Endothelial cell of umbilical vein (primary cell): ENCODE results near the gene SH3D19. TPM values are rescaled to one million over a fixed set of nuclear protein-coding genes. Genes with fewer than 3 reads are reported as not detected.

Experiments used
- BruUV-seq: library from RNA; stranded (reverse); fragments of 400-500 nt; replicated peaks from 2 replicates; lab custom pipeline; 2021; lab: Mats Ljungman, UMichigan
- CTCF ChIA-PET: fragments of 300-600, 350-600 bp; sonication (Branson Sonifier 250); formaldehyde crosslinking; loops from one replicate; lab custom pipeline; 2021; ENCODE audit warnings: antibody characterized with exemption, inconsistent platforms; lab: Charles Lee
- POLR2A ChIA-PET: fragments of 300-600, 350-600 bp; sonication (Branson Sonifier 250); formaldehyde crosslinking; loops from one replicate; lab custom pipeline; 2021; ENCODE audit warnings: antibody characterized with exemption, inconsistent platforms; lab: Charles Lee
- DNase-seq: peaks from one replicate; pipeline ENCODE4 v3.0.0-alpha.2; 2011; ENCODE audit warnings: low read depth, low spot score
- FAIRE-seq: peaks from 2 replicates; lab custom pipeline; 2011; peaks lifted over from hg19 to GRCh38; lab: Jason Lieb, UNC
- H2AFZ ChIP-seq: 2 replicates; pipeline ENCODE4 v1.6.0; 2012; ENCODE audit warnings: low read depth, low read length, control low read depth, inconsistent platforms
- H3K27ac ChIP-seq: 2 replicates; pipeline ENCODE4 v1.5.1; 2011; ENCODE audit warnings: low read depth, mild to moderate bottlenecking, control low read depth, low read length, moderate library complexity; ENCODE audit not compliant: insufficient read depth
- H3K27me3 ChIP-seq, 2 experiments: 2 replicates each; pipeline versions ENCODE4 v1.6.0 to v1.6.1; 2011; ENCODE audit warnings: low read length in 2 of 2, mixed read lengths in 1 of 2; ENCODE audit not compliant: control insufficient read depth in 2 of 2, insufficient read depth in 2 of 2
- H3K36me3 ChIP-seq, 2 experiments: 2 replicates in 1 of 2; 3 replicates in 1 of 2; pipeline ENCODE4 v1.5.1; 2011; ENCODE audit warnings: low read length in 2 of 2, mild to moderate bottlenecking in 1 of 2, moderate library complexity in 1 of 2; ENCODE audit not compliant: control insufficient read depth in 2 of 2, insufficient read depth in 2 of 2; ENCODE audit errors: extremely low read depth in 1 of 2
- H3K4me1 ChIP-seq: 3 replicates; pipeline ENCODE4 v1.5.1; 2011; ENCODE audit warnings: mild to moderate bottlenecking, low read length; ENCODE audit not compliant: control insufficient read depth, insufficient read depth; ENCODE audit errors: extremely low read depth
- H3K4me2 ChIP-seq: 2 replicates; pipeline ENCODE4 v1.6.1; 2011; ENCODE audit warnings: low read length, control low read depth, mixed read lengths; ENCODE audit not compliant: insufficient read depth
- H3K4me3 ChIP-seq, 3 experiments: fragments of 200-600 bp in 1 of 3; sonication (generic), shearing (Covaris generic) in 1 of 3; replicated peaks in 1 of 3; 2 replicates each; pipeline ENCODE4 v1.5.1; 2011 to 2016; ENCODE audit warnings: control low read depth in 3 of 3, low read length in 3 of 3, mild to moderate bottlenecking in 2 of 3, inconsistent platforms in 1 of 3, low read depth in 1 of 3, moderate library complexity in 1 of 3; ENCODE audit not compliant: insufficient read depth in 1 of 3
- H3K79me2 ChIP-seq: 2 replicates; pipeline ENCODE4 v1.6.0; 2012; ENCODE audit warnings: low read length, inconsistent platforms; ENCODE audit not compliant: control insufficient read depth, insufficient read depth
- H3K9ac ChIP-seq: replicated peaks from 2 replicates; pipeline ENCODE3; 2011; ENCODE audit warnings: low read length, control low read depth; ENCODE audit not compliant: insufficient read depth; ENCODE audit errors: extremely low read depth
- H3K9me1 ChIP-seq: replicated peaks from 3 replicates; pipeline ENCODE4 v1.6.0; 2011; ENCODE audit warnings: mild to moderate bottlenecking, low read length; ENCODE audit not compliant: control insufficient read depth, insufficient read depth; ENCODE audit errors: extremely low read depth
- H3K9me3 ChIP-seq: replicated peaks from 2 replicates; pipeline ENCODE4 v1.5.1; 2012; ENCODE audit warnings: low read length, inconsistent platforms; ENCODE audit not compliant: control insufficient read depth, insufficient read depth
- H4K20me1 ChIP-seq: replicated peaks from 2 replicates; pipeline ENCODE3; 2011; ENCODE audit warnings: mild to moderate bottlenecking, low read length; ENCODE audit not compliant: control insufficient read depth, insufficient read depth; ENCODE audit errors: extremely low read depth
- CTCF ChIP-seq, 2 donors: IDR thresholded peaks; 1 replicate in 1 of 2; 2 replicates in 1 of 2; pipeline ENCODE4 v1.5.1; 2011; ENCODE audit warnings: low read length in 2 of 2, mild to moderate bottlenecking in 2 of 2, moderate library complexity in 2 of 2, control low read depth in 1 of 2, inconsistent platforms in 1 of 2, low read depth in 1 of 2; ENCODE audit not compliant: insufficient read depth in 1 of 2; ENCODE audit errors: extremely low read depth in 1 of 2
- EZH2 ChIP-seq: IDR thresholded peaks from 2 replicates; pipeline ENCODE4 v1.6.1; 2012; ENCODE audit warnings: borderline replicate concordance, low read depth, mild to moderate bottlenecking, moderate library complexity, low read length, inconsistent platforms; ENCODE audit not compliant: severe bottlenecking
- FOS ChIP-seq: IDR thresholded peaks from 2 replicates; pipeline ENCODE4 v1.6.1; 2011; ENCODE audit warnings: mild to moderate bottlenecking, low read length, moderate library complexity, borderline replicate concordance; ENCODE audit not compliant: insufficient read depth
- GATA2 ChIP-seq: IDR thresholded peaks from 2 replicates; pipeline ENCODE4 v1.7.0; 2011; ENCODE audit warnings: low read depth, mild to moderate bottlenecking, moderate library complexity, mixed read lengths, low read length; ENCODE audit not compliant: insufficient read length, insufficient read depth
- JUN ChIP-seq: IDR thresholded peaks from 2 replicates; pipeline ENCODE4 v1.6.1; 2011; ENCODE audit warnings: borderline replicate concordance, low read depth; ENCODE audit not compliant: insufficient read length, insufficient read depth
- MAX ChIP-seq: IDR thresholded peaks from 2 replicates; pipeline ENCODE4 v1.6.1; 2011; ENCODE audit not compliant: insufficient read depth, insufficient read length
- MYC ChIP-seq: IDR thresholded peaks from one replicate; pipeline ENCODE4 v1.6.1; 2011; ENCODE audit warnings: mild to moderate bottlenecking, low read depth, low read length
- POLR2A ChIP-seq: IDR thresholded peaks from 2 replicates; pipeline ENCODE4 v1.6.1; 2012; ENCODE audit warnings: low read depth, mild to moderate bottlenecking, control low read depth, low read length
- POLR2AphosphoS5 ChIP-seq: IDR thresholded peaks from 2 replicates; pipeline ENCODE4 v1.6.1; 2012; ENCODE audit warnings: low read depth, mild to moderate bottlenecking, control low read depth, low read length, moderate library complexity; ENCODE audit not compliant: insufficient read depth
- dilution Hi-C: fragments of 300-500 bp; cut with MboI; formaldehyde crosslinking; loops from one replicate; pipeline ENCODE4 v1.15.0; 2019; ENCODE audit warnings: low sequenced_read_pairs; ENCODE audit not compliant: extremely low pct_ligation_motif_present
- intact Hi-C: fragments of 100-400 bp; cut with micrococcal nuclease; formaldehyde crosslinking; loops from one replicate; pipeline ENCODE4 v1.10.0; 2022
- polyA plus RNA-seq, 4 experiments: library from polyadenylated mRNA; depleted of rRNA in 3 of 4; stranded (reverse) in 3 of 4; unstranded in 1 of 4; fragments of >200 nt; gene quantifications; 2 replicates each; pipeline versions ENCODE4 v1.2.1 to v1.2.3, GENCODE V29; 2011 to 2012; ENCODE audit warnings: missing spikeins in 1 of 4
- total RNA-seq: library from RNA; stranded (reverse); gene quantifications from 2 replicates; pipeline ENCODE4 v1.2.3, GENCODE V29; 2021

The SH3D19 gene
- total and polyA plus RNA-seq, 2 donors (not counting 3 experiments of a cell fraction or from before 2014, with no cell fraction given), result 37.5 to 92.8 TPM

DNA sequence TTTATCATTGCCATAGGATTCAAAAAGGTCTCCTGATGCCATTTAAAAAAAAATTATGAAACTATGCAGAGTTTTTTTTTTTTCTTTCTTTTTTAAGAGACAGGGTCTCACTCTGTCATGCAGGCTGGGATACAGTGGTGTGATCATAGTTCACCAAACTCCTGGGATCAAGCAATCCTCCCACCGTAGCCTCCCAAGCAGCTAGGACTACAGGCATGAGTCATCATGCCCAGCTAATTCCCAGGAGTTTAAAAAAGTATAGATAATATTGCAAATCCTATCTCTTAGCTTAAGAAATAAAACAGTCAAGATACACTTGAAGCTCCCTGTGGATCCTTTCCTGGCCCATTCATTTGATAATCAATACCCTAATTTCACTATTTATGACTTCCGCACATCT, 107.1 kb downstream of the SH3D19 start:
- peaks cover 34% of the 10 kb centered on the region for H3K4me1 ChIP-seq
- no peak for TF ChIP-seq MYC
- peak; percentile 81 for TF ChIP-seq FOS
- peak; percentile 9 for TF ChIP-seq JUN
- no peak overlapping the region for H2AFZ ChIP-seq
- H3K9me3 ChIP-seq, result no peaks in the 10 kb centered on the region
- no peaks in the 10 kb centered on the region for H3K9me1 ChIP-seq
- no peak overlapping the region for H3K9ac ChIP-seq
- no peak overlapping the region for H3K4me2 ChIP-seq
- intact Hi-C loops, result no loop called here
- no peak overlapping the region for H3K4me3 ChIP-seq
- no TSS peak for BruUV-seq
- H4K20me1 ChIP-seq, result no peaks in the 10 kb centered on the region
- dilution Hi-C loops, result no loop called here
- ChIA-PET POLR2A (interaction anchor here (1.1 kb wide), 1 partner anchor 12 kb away, joined by 3 read pairs; no protein-coding TSS in a partner anchor), CTCF (interaction anchor here (0.6 to 1.4 kb wide), 4 partner anchors 9 to 370 kb away, joined by 3 to 4 read pairs (median 3); no protein-coding TSS in a partner anchor)
- H3K79me2 ChIP-seq, result peaks cover 7% of the 10 kb centered on the region
- no peak overlapping the region for H3K27ac ChIP-seq
- peaks cover 0 to 2% of the 10 kb centered on the region in 2 experiments for H3K36me3 ChIP-seq
- DNase-seq (peak; percentile 45), FAIRE-seq (no peak)
- no peaks in the 10 kb centered on the region for H3K27me3 ChIP-seq

DNA sequence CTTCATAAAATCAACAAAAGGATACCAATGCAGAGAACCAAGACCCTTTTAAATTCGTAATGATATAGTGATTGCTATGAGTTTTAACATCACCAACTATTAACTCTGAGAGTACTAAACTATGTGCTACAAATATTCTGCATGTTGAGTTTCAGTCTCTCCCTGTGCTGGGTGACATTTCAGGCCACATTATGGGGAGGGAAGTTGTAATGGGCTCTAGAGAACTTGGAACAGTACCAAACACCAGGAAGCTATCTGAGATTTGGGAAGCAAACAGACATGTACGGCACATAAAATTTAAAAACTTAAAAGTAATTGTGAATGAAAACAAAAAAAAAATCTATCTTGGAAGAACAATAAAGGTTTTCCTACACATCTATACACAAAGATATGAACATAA, 108.1 kb downstream of the SH3D19 start:
- peaks cover 34% of the 10 kb centered on the region for H3K4me1 ChIP-seq
- ChIA-PET CTCF (interaction anchor here (1.3 to 2.4 kb wide), 2 partner anchors 9 to 11 kb away, joined by 4 to 11 read pairs; no protein-coding TSS in a partner anchor), POLR2A (interaction anchor here (1.1 kb wide), 1 partner anchor 11 kb away, joined by 3 read pairs; no protein-coding TSS in a partner anchor)
- no peaks in the 10 kb centered on the region for H3K27me3 ChIP-seq
- no peak overlapping the region for H2AFZ ChIP-seq
- DNase-seq (no peak), FAIRE-seq (no peak)
- dilution Hi-C loops (no loop called here), intact Hi-C loops (no loop called here)
- BruUV-seq, result no TSS peak
- TF ChIP-seq POLR2A (no peak), EZH2 (no peak), JUN (no peak), GATA2 (no peak), POLR2AphosphoS5 (no peak), FOS (no peak), MAX (no peak), CTCF (IDR thresholded peaks at IDR 0.05; ENCODE audit: extremely low read depth in 1 of 2, insufficient read depth in 1 of 2, low read depth in 1 of 2, low read length in 2 of 2) (no peak), MYC (no peak)
- H3K4me2 ChIP-seq, result no peak overlapping the region
- peaks cover 2 to 3% of the 10 kb centered on the region in 2 experiments for H3K36me3 ChIP-seq
- no peak overlapping the region for H3K9ac ChIP-seq
- peaks cover 7% of the 10 kb centered on the region for H3K79me2 ChIP-seq
- H3K9me3 ChIP-seq, result no peaks in the 10 kb centered on the region
- H3K4me3 ChIP-seq, result no peak overlapping the region
- no peaks in the 10 kb centered on the region for H4K20me1 ChIP-seq
- H3K9me1 ChIP-seq, result no peaks in the 10 kb centered on the region
- H3K27ac ChIP-seq, result no peak overlapping the region
